Measurements from ENCODE around the gene UROC1.

Gene UROC1

GRCh38 chr3:126472277-126473006 is 45.1 kb downstream of the UROC1 start:
- Histone ChIP-seq H3K9ac (ENCODE audit: low read depth, low read length, poor library complexity) (no peak overlapping the region), H4K8ac (ENCODE audit: low read depth, low read length) (no peak overlapping the region), H3K4me3 (ENCODE audit: low read length in 2 of 2) (no peak overlapping the region), H3K79me1 (ENCODE audit: low read depth, low read length) (peaks cover 23% of the 10 kb centered on the region), H3K18ac (ENCODE audit: low read length) (no peak overlapping the region), H3K9me3 (replicated peaks in 1 of 2; ENCODE audit: control insufficient read depth in 2 of 2, insufficient read depth in 1 of 2, low read depth in 1 of 2, low read length in 2 of 2) (no peaks in the 10 kb centered on the region), H4K91ac (ENCODE audit: low read depth, low read length, poor library complexity) (no peak overlapping the region), H2BK5ac (ENCODE audit: low read length) (no peak overlapping the region), H3K4me2 (ENCODE audit: insufficient read depth, low read length, poor library complexity, severe bottlenecking) (no peak overlapping the region), H3K14ac (ENCODE audit: low read length) (no peak overlapping the region), H2AK5ac (ENCODE audit: low read depth, low read length) (no peak overlapping the region), H2BK15ac (ENCODE audit: low read length) (no peak overlapping the region), H3K27me3 (ENCODE audit: control insufficient read depth in 3 of 3, insufficient read depth in 3 of 3, low read depth in 1 of 3, low read length in 3 of 3) (peaks cover 0 to 4% (median 0%) of the 10 kb centered on the region in 3 experiments), H2BK12ac (ENCODE audit: low read length) (no peak overlapping the region), H2AFZ (ENCODE audit: low read length) (no peak overlapping the region), H3K36me3 (replicated peaks in 1 of 2; ENCODE audit: control insufficient read depth in 2 of 2, insufficient read depth in 2 of 2, low read length in 2 of 2) (peaks cover 37 to 63% of the 10 kb centered on the region in 2 donors), H2BK120ac (ENCODE audit: low read depth, low read length) (no peak overlapping the region), H3K4ac (ENCODE audit: low read length) (no peak overlapping the region), H3K27ac (replicated peaks; ENCODE audit: low read length) (no peak overlapping the region), H3K23ac (ENCODE audit: low read depth, low read length, poor library complexity) (no peak overlapping the region), H3K4me1 (ENCODE audit: control insufficient read depth in 2 of 2, insufficient read depth in 1 of 2, low read depth in 1 of 2, low read length in 2 of 2) (peaks cover 18 to 20% of the 10 kb centered on the region in 2 donors)
- no peak for DNase-seq (ENCODE audit: low spot score)
- WGBS, 2 donors (ENCODE audit: extremely low coverage in 2 of 2, insufficient read length in 2 of 2, insufficient replicate concordance in 1 of 2) = no CpG with 5 or more reads among the region's 8 CpGs

- Histone ChIP-seq H3K18ac (ENCODE audit: low read length) (no peak overlapping the region), H3K27me3 (ENCODE audit: control insufficient read depth in 3 of 3, insufficient read depth in 3 of 3, low read depth in 1 of 3, low read length in 3 of 3) (no peaks in the 10 kb centered on the region), H3K4me3 (ENCODE audit: low read length in 2 of 2) (no peak overlapping the region), H2BK12ac (ENCODE audit: low read length) (no peak overlapping the region), H3K36me3 (replicated peaks in 1 of 2; ENCODE audit: control insufficient read depth in 2 of 2, insufficient read depth in 2 of 2, low read length in 2 of 2) (peaks cover 62 to 93% of the 10 kb centered on the region in 2 donors), H2BK5ac (ENCODE audit: low read length) (no peak overlapping the region), H2AK5ac (ENCODE audit: low read depth, low read length) (no peak overlapping the region), H3K9ac (ENCODE audit: low read depth, low read length, poor library complexity) (no peak overlapping the region), H2BK120ac (ENCODE audit: low read depth, low read length) (peak overlapping the region; percentile 22), H2BK15ac (ENCODE audit: low read length) (no peak overlapping the region), H4K8ac (ENCODE audit: low read depth, low read length) (no peak overlapping the region), H3K14ac (ENCODE audit: low read length) (peak overlapping the region; percentile 21), H3K27ac (replicated peaks; ENCODE audit: low read length) (no peak overlapping the region), H2AFZ (ENCODE audit: low read length) (no peak overlapping the region), H3K4ac (ENCODE audit: low read length) (no peak overlapping the region), H3K9me3 (replicated peaks in 1 of 2; ENCODE audit: control insufficient read depth in 2 of 2, insufficient read depth in 1 of 2, low read depth in 1 of 2, low read length in 2 of 2) (no peaks in the 10 kb centered on the region), H3K79me1 (ENCODE audit: low read depth, low read length) (peaks cover 26% of the 10 kb centered on the region), H3K23ac (ENCODE audit: low read depth, low read length, poor library complexity) (peak overlapping the region; percentile 26), H3K4me1 (ENCODE audit: control insufficient read depth in 2 of 2, insufficient read depth in 1 of 2, low read depth in 1 of 2, low read length in 2 of 2) (peaks cover 12 to 19% of the 10 kb centered on the region in 2 donors), H3K4me2 (ENCODE audit: insufficient read depth, low read length, poor library complexity, severe bottlenecking) (no peak overlapping the region), H4K91ac (ENCODE audit: low read depth, low read length, poor library complexity) (no peak overlapping the region)
- no peak for DNase-seq (ENCODE audit: low spot score)
- no CpG with 5 or more reads among the region's 11 CpGs for WGBS, 2 donors (ENCODE audit: extremely low coverage in 2 of 2, insufficient read length in 2 of 2, insufficient replicate concordance in 1 of 2)
These were observed 48.1 kb downstream of the UROC1 start for GRCh38 chr3:126469479-126469878.

- Histone ChIP-seq H3K23ac (ENCODE audit: low read depth, low read length, poor library complexity) (no peak overlapping the region), H3K4ac (ENCODE audit: low read length) (no peak overlapping the region), H3K4me3 (ENCODE audit: low read length in 2 of 2) (no peak overlapping the region), H2BK15ac (ENCODE audit: low read length) (no peak overlapping the region), H3K4me1 (ENCODE audit: control insufficient read depth in 2 of 2, insufficient read depth in 1 of 2, low read depth in 1 of 2, low read length in 2 of 2) (peaks cover 7 to 10% of the 10 kb centered on the region in 2 donors), H3K18ac (ENCODE audit: low read length) (no peak overlapping the region), H3K27ac (replicated peaks; ENCODE audit: low read length) (no peak overlapping the region), H2BK12ac (ENCODE audit: low read length) (no peak overlapping the region), H3K27me3 (ENCODE audit: control insufficient read depth in 3 of 3, insufficient read depth in 3 of 3, low read depth in 1 of 3, low read length in 3 of 3) (no peaks in the 10 kb centered on the region), H4K91ac (ENCODE audit: low read depth, low read length, poor library complexity) (no peak overlapping the region), H2AK5ac (ENCODE audit: low read depth, low read length) (no peak overlapping the region), H2BK120ac (ENCODE audit: low read depth, low read length) (no peak overlapping the region), H3K4me2 (ENCODE audit: insufficient read depth, low read length, poor library complexity, severe bottlenecking) (no peak overlapping the region), H3K9me3 (replicated peaks in 1 of 2; ENCODE audit: control insufficient read depth in 2 of 2, insufficient read depth in 1 of 2, low read depth in 1 of 2, low read length in 2 of 2) (no peaks in the 10 kb centered on the region), H2AFZ (ENCODE audit: low read length) (no peak overlapping the region), H2BK5ac (ENCODE audit: low read length) (no peak overlapping the region), H3K79me1 (ENCODE audit: low read depth, low read length) (peaks cover 24% of the 10 kb centered on the region), H3K14ac (ENCODE audit: low read length) (no peak overlapping the region), H4K8ac (ENCODE audit: low read depth, low read length) (no peak overlapping the region), H3K9ac (ENCODE audit: low read depth, low read length, poor library complexity) (no peak overlapping the region), H3K36me3 (replicated peaks in 1 of 2; ENCODE audit: control insufficient read depth in 2 of 2, insufficient read depth in 2 of 2, low read length in 2 of 2) (peaks cover 66 to 100% of the 10 kb centered on the region in 2 donors)
- no peak for DNase-seq (ENCODE audit: low spot score)
- no CpG with 5 or more reads among the region's 13 CpGs for WGBS, 2 donors (ENCODE audit: extremely low coverage in 2 of 2, insufficient read length in 2 of 2, insufficient replicate concordance in 1 of 2)
These were observed 49.3 kb downstream of the UROC1 start for GRCh38 chr3:126468028-126468891.

- H3K36me3 ChIP-seq (replicated peaks in 1 of 2; ENCODE audit: control insufficient read depth in 2 of 2, insufficient read depth in 2 of 2, low read length in 2 of 2) = peaks cover 67 to 98% of the 10 kb centered on the region in 2 donors
- no peak overlapping the region for H3K27ac ChIP-seq (replicated peaks; ENCODE audit: low read length)
- H2AK5ac ChIP-seq (ENCODE audit: low read depth, low read length) = no peak overlapping the region
- no peak overlapping the region for H4K8ac ChIP-seq (ENCODE audit: low read depth, low read length)
- H3K4ac ChIP-seq (ENCODE audit: low read length) = no peak overlapping the region
- H3K9me3 ChIP-seq (replicated peaks in 1 of 2; ENCODE audit: control insufficient read depth in 2 of 2, insufficient read depth in 1 of 2, low read depth in 1 of 2, low read length in 2 of 2) = no peaks in the 10 kb centered on the region
- no peak overlapping the region for H2BK120ac ChIP-seq (ENCODE audit: low read depth, low read length)
- H2BK12ac ChIP-seq (ENCODE audit: low read length) = no peak overlapping the region
- DNase-seq (ENCODE audit: low spot score) = no peak
- no peak overlapping the region for H3K14ac ChIP-seq (ENCODE audit: low read length)
- WGBS, 2 donors (ENCODE audit: extremely low coverage in 2 of 2, insufficient read length in 2 of 2, insufficient replicate concordance in 1 of 2) = no CpG with 5 or more reads among the region's 8 CpGs
- no peak overlapping the region for H2BK15ac ChIP-seq (ENCODE audit: low read length)
- no peak overlapping the region for H4K91ac ChIP-seq (ENCODE audit: low read depth, low read length, poor library complexity)
- no peak overlapping the region for H3K4me3 ChIP-seq (ENCODE audit: low read length in 2 of 2)
- H3K23ac ChIP-seq (ENCODE audit: low read depth, low read length, poor library complexity) = no peak overlapping the region
- no peak overlapping the region for H3K9ac ChIP-seq (ENCODE audit: low read depth, low read length, poor library complexity)
- H3K27me3 ChIP-seq (ENCODE audit: control insufficient read depth in 3 of 3, insufficient read depth in 3 of 3, low read depth in 1 of 3, low read length in 3 of 3) = no peaks in the 10 kb centered on the region
- no peak overlapping the region for H3K18ac ChIP-seq (ENCODE audit: low read length)
- no peak overlapping the region for H2AFZ ChIP-seq (ENCODE audit: low read length)
- no peak overlapping the region for H2BK5ac ChIP-seq (ENCODE audit: low read length)
- H3K4me1 ChIP-seq (ENCODE audit: control insufficient read depth in 2 of 2, insufficient read depth in 1 of 2, low read depth in 1 of 2, low read length in 2 of 2) = peaks cover 0 to 7% of the 10 kb centered on the region in 2 donors
- no peak overlapping the region for H3K4me2 ChIP-seq (ENCODE audit: insufficient read depth, low read length, poor library complexity, severe bottlenecking)
- H3K79me1 ChIP-seq (ENCODE audit: low read depth, low read length) = peaks cover 24% of the 10 kb centered on the region
These were observed 50.0 kb downstream of the UROC1 start for GRCh38 chr3:126467611-126467955.
